HEK293 (cell line): ENCODE results near the gene METTL14.

Source experiments
- CTCF ChIA-PET: fragments of 350-600 bp; formaldehyde crosslinking; extraction: SDS; loops from one replicate; lab custom pipeline; 2021; ENCODE audit warnings: antibody characterized with exemption; lab: Yijun Ruan, JAX
- POLR2A ChIA-PET: fragments of 300-600 bp; formaldehyde crosslinking; extraction: SDS; loops from one replicate; lab custom pipeline; 2020; ENCODE audit warnings: antibody characterized with exemption, inconsistent platforms; lab: Yijun Ruan, JAX
- H3K27ac ChIP-seq: fragments of 200-500 bp; sonication (Bioruptor generic); 2 replicates; pipeline ENCODE4 v1.5.1; 2014; ENCODE audit warnings: low read depth, low read length, control low read depth, inconsistent platforms; ENCODE audit errors: extremely low read depth
- H3K36me3 ChIP-seq, 2 experiments: fragments of 200-500 bp in 1 of 2; sonication (Bioruptor generic) in 1 of 2; 1 replicate in 1 of 2; 2 replicates in 1 of 2; pipeline ENCODE4 v1.5.1; 2014 to 2017; ENCODE audit warnings: inconsistent platforms in 2 of 2, low read length in 2 of 2; ENCODE audit not compliant: control insufficient read depth in 2 of 2, insufficient read depth in 1 of 2
- H3K4me1 ChIP-seq: fragments of 200-500 bp; sonication (Bioruptor generic); 2 replicates; pipeline ENCODE4 v1.5.1; 2014; ENCODE audit warnings: mild to moderate bottlenecking, low read length, inconsistent platforms; ENCODE audit not compliant: control insufficient read depth, insufficient read depth
- H3K4me3 ChIP-seq: 2 replicates; pipeline ENCODE4 v1.5.1; 2011; ENCODE audit warnings: low read depth, mild to moderate bottlenecking, control low read depth, low read length, moderate library complexity
- H3K9me3 ChIP-seq: fragments of 200-500 bp; sonication (Bioruptor generic); 2 replicates; pipeline ENCODE4 v1.5.1; 2014; ENCODE audit warnings: low read depth, low read length, inconsistent platforms; ENCODE audit not compliant: control insufficient read depth, insufficient read depth
- BCL11B ChIP-seq: fragments of 450-650 bp; formaldehyde crosslinking; IDR thresholded peaks from 2 replicates; pipeline ENCODE4 v1.5.1; 2016; ENCODE audit warnings: low read depth, missing biosample characterization, missing genetic modification characterization
- KLF17 ChIP-seq: fragments of 450-650 bp; formaldehyde crosslinking; IDR thresholded peaks from 2 replicates; pipeline ENCODE4 v1.5.1; 2016; ENCODE audit warnings: missing biosample characterization, missing genetic modification characterization
- RBAK ChIP-seq: fragments of 450-650 bp; formaldehyde crosslinking; IDR thresholded peaks from 2 replicates; pipeline ENCODE4 v1.5.1; 2016; ENCODE audit warnings: missing biosample characterization, missing genetic modification characterization
- TRIM28 ChIP-seq: IDR thresholded peaks from 2 replicates; pipeline ENCODE4 v1.6.1; 2011; ENCODE audit warnings: low read length, control low read depth, borderline replicate concordance
- TSHZ1 ChIP-seq: fragments of 450-650 bp; formaldehyde crosslinking; IDR thresholded peaks from 2 replicates; pipeline ENCODE4 v1.5.1; 2016; ENCODE audit warnings: missing biosample characterization, missing genetic modification characterization, borderline replicate concordance
- YY2 ChIP-seq: fragments of 450-650 bp; formaldehyde crosslinking; IDR thresholded peaks from 2 replicates; pipeline ENCODE4 v1.5.1; 2016; ENCODE audit warnings: missing biosample characterization, missing genetic modification characterization
- ZFHX2 ChIP-seq: fragments of 450-650 bp; formaldehyde crosslinking; conservative IDR thresholded peaks from 2 replicates; pipeline ENCODE4 v1.5.1; 2016; ENCODE audit warnings: missing biosample characterization, missing genetic modification characterization
- ZNF112 ChIP-seq: fragments of 450-650 bp; formaldehyde crosslinking; IDR thresholded peaks from 2 replicates; pipeline ENCODE4 v1.5.0; 2017; ENCODE audit warnings: missing biosample characterization, missing genetic modification characterization
- ZNF37A ChIP-seq: fragments of 450-650 bp; IDR thresholded peaks from 2 replicates; pipeline ENCODE4 v1.5.1; 2018; ENCODE audit warnings: missing biosample characterization, missing genetic modification characterization
- ZNF398 ChIP-seq: fragments of 450-650 bp; formaldehyde crosslinking; IDR thresholded peaks from 2 replicates; pipeline ENCODE4 v1.5.1; 2017; ENCODE audit warnings: missing biosample characterization, missing genetic modification characterization
- ZNF521 ChIP-seq: fragments of 450-650 bp; formaldehyde crosslinking; IDR thresholded peaks from 2 replicates; pipeline ENCODE4 v1.5.1; 2017; ENCODE audit warnings: missing biosample characterization, mild to moderate bottlenecking, missing genetic modification characterization
- ZNF624 ChIP-seq: fragments of 450-650 bp; formaldehyde crosslinking; IDR thresholded peaks from 2 replicates; pipeline ENCODE4 v1.5.1; 2017; ENCODE audit warnings: missing biosample characterization, missing genetic modification characterization
- ZNF658 ChIP-seq: fragments of 450-650 bp; formaldehyde crosslinking; IDR thresholded peaks from 2 replicates; pipeline ENCODE4; 2016; ENCODE audit warnings: missing biosample characterization, missing genetic modification characterization
- ZNF677 ChIP-seq: fragments of 450-650 bp; IDR thresholded peaks from 2 replicates; pipeline ENCODE4 v1.5.0; 2018; ENCODE audit warnings: missing biosample characterization, mild to moderate bottlenecking, missing genetic modification characterization, moderate library complexity
- ZXDB ChIP-seq: fragments of 450-650 bp; formaldehyde crosslinking; IDR thresholded peaks from 2 replicates; pipeline ENCODE4 v1.5.1; 2016; ENCODE audit warnings: missing biosample characterization, missing genetic modification characterization

Gene METTL14

GRCh38 chr4:118723369-118723768, 38.2 kb downstream of the METTL14 start:
- no peaks in the 10 kb centered on the region for H3K9me3 ChIP-seq
- no peak overlapping the region for H3K27ac ChIP-seq
- no peaks in the 10 kb centered on the region for H3K4me1 ChIP-seq
- POLR2A ChIA-PET = no interaction called here
- peaks cover 3 to 58% of the 10 kb centered on the region in 2 experiments; a peak in 2 of 3 replicates for H3K36me3 ChIP-seq
- H3K4me3 ChIP-seq = no peak overlapping the region
- CTCF ChIA-PET = no interaction called here
- TF ChIP-seq KLF17 (tag by site-specific recombination) (no peak), ZNF658 (no peak), TSHZ1 (tag by site-specific recombination) (no peak), BCL11B (no peak), ZNF624 (tag by site-specific recombination) (no peak), ZXDB (tag by site-specific recombination) (no peak)

GRCh38 chr4:118727360-118727759, 42.2 kb downstream of the METTL14 start:
- Histone ChIP-seq H3K4me1 (no peaks in the 10 kb centered on the region), H3K36me3 (peaks cover 3 to 73% of the 10 kb centered on the region in 2 experiments; a peak in 2 of 3 replicates), H3K27ac (no peak overlapping the region), H3K9me3 (no peaks in the 10 kb centered on the region), H3K4me3 (no peak overlapping the region)
- CTCF ChIA-PET = no interaction called here
- no peak for TF ChIP-seq RBAK (tag by site-specific recombination)
- TF ChIP-seq ZNF37A = no peak
- no peak for TF ChIP-seq ZNF677 (tag by site-specific recombination)
- TF ChIP-seq YY2 (tag by site-specific recombination) = no peak
- POLR2A ChIA-PET = no interaction called here

- no peak for TF ChIP-seq YY2 (tag by site-specific recombination)
- TF ChIP-seq ZNF398 (tag by site-specific recombination) = no peak
- no peak for TF ChIP-seq ZNF112 (tag by site-specific recombination)
- no peak for TF ChIP-seq ZNF521 (tag by site-specific recombination)
- TF ChIP-seq TRIM28 = no peak
- no peak for TF ChIP-seq ZFHX2 (tag by site-specific recombination)
- POLR2A ChIA-PET = no interaction called here
- Histone ChIP-seq H3K27ac (no peak overlapping the region), H3K36me3 (peaks cover 3 to 74% of the 10 kb centered on the region in 2 experiments; a peak in 2 of 3 replicates), H3K9me3 (no peaks in the 10 kb centered on the region), H3K4me3 (no peak overlapping the region), H3K4me1 (no peaks in the 10 kb centered on the region)
- CTCF ChIA-PET = interaction anchor here (0.7 to 0.8 kb wide), 2 partner anchors 10 to 20 kb away, joined by 3 to 5 read pairs; no protein-coding TSS in a partner anchor
These were observed 44.4 kb downstream of the METTL14 start for GRCh38 chr4:118729287-118730286.
